KMS-11 (cell line): ENCODE data around the gene STON2.

Experiments used
- H2AFZ ChIP-seq: fragments of 200-600 bp; sonication (generic); 2 replicates; pipeline ENCODE4 v1.6.1; 2016; ENCODE audit warnings: antibody characterized with exemption, mixed run types, low read depth
- H3K27ac ChIP-seq: fragments of 200-600 bp; sonication (generic); 2 replicates; pipeline ENCODE4 v1.6.1; 2016; ENCODE audit warnings: mild to moderate bottlenecking, mixed run types
- H3K27me3 ChIP-seq: fragments of 200-600 bp; sonication (generic); 2 replicates; pipeline ENCODE4 v1.6.1; 2017; ENCODE audit warnings: mild to moderate bottlenecking, low read depth, mixed run types, moderate library complexity; ENCODE audit not compliant: insufficient read depth
- H3K36me3 ChIP-seq: fragments of 200-600 bp; sonication (generic); 2 replicates; pipeline ENCODE4 v1.6.1; 2017; ENCODE audit warnings: mild to moderate bottlenecking, mixed run types; ENCODE audit not compliant: insufficient read depth
- H3K4me1 ChIP-seq: fragments of 200-600 bp; sonication (generic); 2 replicates; pipeline ENCODE4 v1.6.1; 2016; ENCODE audit warnings: mild to moderate bottlenecking, low read depth, mixed run types; ENCODE audit not compliant: poor library complexity, severe bottlenecking
- H3K4me2 ChIP-seq: fragments of 200-600 bp; sonication (generic); 2 replicates; pipeline ENCODE4 v1.7.0; 2016; ENCODE audit warnings: mild to moderate bottlenecking, mixed run types
- H3K4me3 ChIP-seq: fragments of 200-600 bp; sonication (generic); IDR thresholded peaks from 2 replicates; pipeline ENCODE4 v1.6.1; 2017; ENCODE audit warnings: low read depth, low read length, mixed read lengths; ENCODE audit not compliant: insufficient read depth
- H3K79me2 ChIP-seq: fragments of 200-600 bp; sonication (generic); 2 replicates; pipeline ENCODE4 v1.6.1; 2016; ENCODE audit warnings: low read depth, mixed run types; ENCODE audit not compliant: insufficient read depth
- H3K9ac ChIP-seq: fragments of 200-600 bp; sonication (generic); 2 replicates; pipeline ENCODE4 v1.6.1; 2016; ENCODE audit warnings: mild to moderate bottlenecking, mixed run types
- H4K20me1 ChIP-seq: fragments of 200-600 bp; sonication (generic); 2 replicates; pipeline ENCODE4 v1.6.1; 2016; ENCODE audit warnings: mild to moderate bottlenecking, mixed run types; ENCODE audit not compliant: insufficient read depth
- CTCF ChIP-seq: fragments of 200-600 bp; sonication (generic); conservative IDR thresholded peaks from 2 replicates; pipeline ENCODE4 v1.6.1; 2017; ENCODE audit warnings: low read depth, mild to moderate bottlenecking, antibody characterized with exemption, low read length, moderate library complexity, mixed read lengths

Gene STON2

GRCh38 chr14:81313200-81313599 is 86.9 kb downstream of the STON2 start:
- Histone ChIP-seq H3K27me3 (no peaks in the 10 kb centered on the region), H3K4me1 (peaks cover 58% of the 10 kb centered on the region), H3K27ac (no peak overlapping the region), H4K20me1 (no peaks in the 10 kb centered on the region; the same call in 1 of the 2 replicates), H3K4me2 (no peak overlapping the region), H3K9ac (no peak overlapping the region), H3K79me2 (peaks cover 83% of the 10 kb centered on the region; the same call in 1 of the 2 replicates), H3K36me3 (no peaks in the 10 kb centered on the region), H2AFZ (no peak overlapping the region), H3K4me3 (no peak overlapping the region)
- TF ChIP-seq CTCF: no peak

- H3K4me3 ChIP-seq: no peak overlapping the region
- no peak overlapping the region for H3K27ac ChIP-seq
- H2AFZ ChIP-seq: no peak overlapping the region
- no peak overlapping the region for H3K9ac ChIP-seq
- no peak overlapping the region for H3K4me2 ChIP-seq
- H3K27me3 ChIP-seq: no peaks in the 10 kb centered on the region
- peaks cover 67% of the 10 kb centered on the region for H3K4me1 ChIP-seq
- no peak for TF ChIP-seq CTCF
- H3K79me2 ChIP-seq: peaks cover 86% of the 10 kb centered on the region; the same call in 1 of the 2 replicates
- no peaks in the 10 kb centered on the region; the same call in 1 of the 2 replicates for H4K20me1 ChIP-seq
- no peaks in the 10 kb centered on the region for H3K36me3 ChIP-seq
These were observed 87.7 kb downstream of the STON2 start for GRCh38 chr14:81312289-81312876.

- Histone ChIP-seq H3K36me3 (no peaks in the 10 kb centered on the region), H3K4me2 (no peak overlapping the region), H3K27ac (no peak overlapping the region), H3K9ac (no peak overlapping the region), H3K4me1 (peaks cover 73% of the 10 kb centered on the region), H2AFZ (no peak overlapping the region), H3K79me2 (peaks cover 86% of the 10 kb centered on the region; the same call in 1 of the 2 replicates), H3K27me3 (no peaks in the 10 kb centered on the region), H4K20me1 (no peaks in the 10 kb centered on the region; the same call in 1 of the 2 replicates), H3K4me3 (no peak overlapping the region)
- no peak for TF ChIP-seq CTCF
These were observed 88.3 kb downstream of the STON2 start for GRCh38 chr14:81311778-81312177.

GRCh38 chr14:81311141-81311540 is 89.0 kb downstream of the STON2 start:
- Histone ChIP-seq H3K9ac (no peak overlapping the region), H3K27ac (no peak overlapping the region), H3K36me3 (no peaks in the 10 kb centered on the region), H4K20me1 (no peaks in the 10 kb centered on the region; the same call in 1 of the 2 replicates), H3K27me3 (no peaks in the 10 kb centered on the region), H3K4me3 (no peak overlapping the region), H3K79me2 (peaks cover 85% of the 10 kb centered on the region; the same call in 1 of the 2 replicates), H3K4me1 (peaks cover 79% of the 10 kb centered on the region), H3K4me2 (no peak overlapping the region), H2AFZ (no peak overlapping the region)
- no peak for TF ChIP-seq CTCF
